HG02870 (cell line): Measurements from ENCODE around the gene TMEM94.
"Not testable (repeated sequence)": the region's sequence is repeated elsewhere in the genome, so short reads cannot be mapped to it uniquely, and the experiment has no call there.

ENCODE experiments used
- ATAC-seq: cut with Tn5 transposase; IDR thresholded peaks from one replicate; pipeline ENCODE4 v1.9.1; 2021; ENCODE audit warnings: mild to moderate bottlenecking, moderate library complexity; ENCODE audit not compliant: unreplicated experiment

Gene TMEM94

DNA sequence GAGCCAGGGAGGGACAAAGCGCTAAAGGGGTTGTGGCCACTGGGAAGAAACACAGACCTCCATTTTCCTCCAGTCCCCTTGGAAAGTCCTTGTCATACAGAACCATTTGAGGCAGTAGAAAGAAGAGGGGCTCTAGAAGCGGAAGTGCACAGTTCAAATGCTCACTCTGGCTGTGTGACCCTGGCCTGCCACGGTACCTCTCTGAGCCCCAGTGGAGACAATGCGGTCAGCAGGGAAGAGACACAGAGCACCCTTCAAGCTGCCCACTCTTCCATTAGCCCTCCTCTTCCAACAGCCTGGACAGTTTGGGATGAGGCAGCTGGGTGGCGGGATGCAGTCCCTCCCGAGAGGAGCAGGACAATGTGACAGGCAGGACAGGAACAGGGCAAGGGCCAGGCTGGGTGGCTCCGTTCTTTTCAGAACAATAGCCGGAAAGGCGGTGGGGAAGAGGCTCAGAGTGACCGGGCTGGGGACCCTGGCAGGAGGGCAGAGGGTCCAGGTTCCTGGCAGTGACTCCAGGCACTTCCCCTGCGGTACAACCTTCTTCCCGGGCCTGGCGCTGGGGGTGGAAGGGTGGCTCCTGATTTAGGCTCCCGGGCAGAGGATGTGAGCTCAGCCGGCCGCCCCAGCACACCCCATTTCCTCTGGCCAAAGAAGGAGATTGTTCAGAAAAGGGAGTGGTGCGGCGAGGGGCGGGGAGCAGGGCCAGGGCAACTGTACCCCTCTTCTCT lies 53.3 kb downstream of the TMEM94 start:
- ATAC-seq: no peak

- no peak for ATAC-seq
Observed at GRCh38 chr17:75511270-75511609, 54.8 kb downstream of the TMEM94 start.

- ATAC-seq: no peak
Observed at GRCh38 chr17:75511610-75512575, 55.5 kb downstream of the TMEM94 start.

- ATAC-seq: no peak
Observed at GRCh38 chr17:75512926-75513640, 56.6 kb downstream of the TMEM94 start.

GRCh38 chr17:75513641-75514000 lies 57.2 kb downstream of the TMEM94 start:
- no peak for ATAC-seq

DNA sequence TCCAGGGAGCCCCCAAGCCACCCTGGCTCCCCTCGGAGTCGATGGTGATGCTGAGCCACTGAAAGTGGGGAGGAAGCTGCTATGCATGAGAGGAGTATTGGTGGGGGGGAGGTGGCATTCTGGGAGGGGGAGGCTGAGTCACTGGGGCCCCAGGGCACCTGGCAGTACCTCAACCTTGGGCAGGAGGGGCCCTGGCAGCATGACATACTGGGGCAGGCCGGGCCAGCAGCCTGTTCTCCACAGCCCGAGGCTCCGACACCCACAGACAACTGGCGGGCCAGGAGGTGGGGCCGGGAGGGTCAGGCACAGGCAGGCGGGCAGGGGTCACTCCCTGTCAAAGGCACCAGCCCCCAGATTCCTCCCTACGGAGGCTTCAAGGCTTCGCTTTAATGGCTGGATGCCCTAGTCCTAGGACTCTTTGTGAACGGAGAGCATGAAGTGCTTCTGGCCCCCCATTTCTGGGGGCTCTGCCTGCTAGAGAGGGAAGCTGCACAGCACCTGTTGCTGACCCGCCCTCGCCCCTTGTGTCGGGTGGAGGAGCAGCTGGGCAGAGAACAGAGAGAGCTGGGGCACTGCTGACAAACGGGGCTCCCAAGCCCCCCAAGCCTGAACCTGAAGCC lies 58.0 kb downstream of the TMEM94 start:
- ATAC-seq: no peak

- ATAC-seq: no peak
Observed at GRCh38 chr17:75514919-75515495, 58.6 kb downstream of the TMEM94 start.

- peak; percentile 37 for ATAC-seq
Observed at GRCh38 chr17:75515496-75516254, 59.2 kb downstream of the TMEM94 start, which contains the start of gene CASKIN2. TSS of gene CASKIN2 (minus strand) at chr17:75515537. CDS start at chr17:75513804, 1,733 bp downstream.

GRCh38 chr17:75516255-75516618 lies 59.8 kb downstream of the TMEM94 start, which contains the start of gene TSEN54:
TSS of gene TSEN54 (plus strand) at chr17:75516528. CDS start at chr17:75516561, 33 bp downstream.
- peak; percentile 77 for ATAC-seq

GRCh38 chr17:75516619-75517296 lies 60.3 kb downstream of the TMEM94 start:
- ATAC-seq: peak; percentile 18

GRCh38 chr17:75517297-75517865 lies 60.9 kb downstream of the TMEM94 start:
- ATAC-seq: no peak

DNA sequence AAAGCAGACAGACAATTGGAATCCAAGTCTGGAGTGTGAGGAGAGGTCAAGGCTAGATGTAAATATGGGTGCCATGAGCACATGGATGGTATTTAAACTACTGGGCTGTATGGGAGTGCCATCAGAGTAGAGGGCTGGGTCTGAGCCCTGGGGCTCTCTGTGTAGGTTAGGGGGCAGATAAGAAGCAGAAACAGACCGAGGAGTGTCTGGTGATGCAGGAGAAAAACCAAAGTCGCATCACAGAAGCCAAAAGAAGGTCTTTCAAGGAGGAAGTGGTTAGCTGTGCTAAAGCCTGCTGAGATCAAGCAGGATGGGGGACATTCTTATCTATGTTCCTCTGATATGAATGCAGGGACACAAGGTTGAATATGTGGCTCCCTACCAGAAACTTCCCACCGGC lies 61.8 kb downstream of the TMEM94 start:
- ATAC-seq: no peak

GRCh38 chr17:75518983-75519537 lies 62.6 kb downstream of the TMEM94 start:
- ATAC-seq: no peak

DNA sequence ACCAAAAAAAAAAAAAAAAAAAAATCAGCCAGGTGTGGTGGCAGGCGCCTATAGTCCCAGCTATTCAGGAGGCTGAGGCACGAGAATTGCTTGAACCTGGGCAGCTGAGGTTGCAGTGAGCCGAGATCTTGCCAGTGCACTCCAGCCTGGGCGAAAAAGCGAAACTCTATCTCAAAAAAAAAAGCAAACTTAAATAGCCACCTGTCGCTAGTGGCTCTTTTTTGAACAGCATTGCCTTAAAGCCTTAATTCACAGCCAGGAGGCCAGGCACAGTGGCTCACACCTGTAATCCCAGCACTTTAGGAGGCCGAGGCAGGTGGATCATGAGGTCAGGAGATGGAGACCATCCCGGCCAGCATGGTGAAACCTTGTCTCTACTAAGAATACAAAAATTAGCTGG lies 64.0 kb downstream of the TMEM94 start:
- ATAC-seq: not testable (repeated sequence)

GRCh38 chr17:75521290-75521689 lies 64.9 kb downstream of the TMEM94 start:
- no peak for ATAC-seq

DNA sequence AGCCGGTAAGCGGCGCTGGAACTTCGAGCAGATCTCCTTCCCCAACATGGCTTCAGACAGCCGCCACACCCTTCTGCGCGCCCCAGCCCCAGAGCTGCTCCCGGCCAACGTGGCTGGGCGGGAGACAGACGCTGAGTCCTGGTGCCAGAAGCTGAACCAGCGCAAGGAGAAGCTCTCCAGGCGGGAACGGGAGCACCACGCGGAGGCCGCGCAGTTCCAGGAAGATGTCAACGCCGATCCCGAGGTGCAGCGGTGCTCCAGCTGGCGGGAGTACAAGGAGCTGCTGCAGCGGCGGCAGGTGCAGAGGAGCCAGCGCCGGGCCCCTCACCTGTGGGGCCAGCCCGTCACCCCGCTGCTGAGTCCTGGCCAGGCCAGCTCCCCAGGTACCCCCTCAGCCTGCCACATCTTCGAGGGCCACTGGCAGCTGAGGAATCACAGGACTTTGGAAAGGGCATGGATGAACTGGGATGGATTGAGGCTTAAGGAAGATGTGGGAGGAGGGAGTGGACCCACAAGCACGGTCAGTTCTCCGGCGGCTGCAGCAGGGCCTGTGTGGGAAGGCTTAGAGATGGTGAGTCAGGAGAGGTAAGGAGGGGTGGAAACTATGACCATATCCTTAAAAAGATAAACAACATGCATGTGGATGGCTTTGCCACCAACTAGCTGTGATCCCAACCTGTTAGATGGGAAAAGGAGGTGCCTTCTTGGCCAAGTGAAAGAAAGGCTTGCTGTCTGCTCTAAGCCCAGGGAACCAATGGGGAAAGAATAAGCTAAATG lies 65.7 kb downstream of the TMEM94 start:
- ATAC-seq: no peak

DNA sequence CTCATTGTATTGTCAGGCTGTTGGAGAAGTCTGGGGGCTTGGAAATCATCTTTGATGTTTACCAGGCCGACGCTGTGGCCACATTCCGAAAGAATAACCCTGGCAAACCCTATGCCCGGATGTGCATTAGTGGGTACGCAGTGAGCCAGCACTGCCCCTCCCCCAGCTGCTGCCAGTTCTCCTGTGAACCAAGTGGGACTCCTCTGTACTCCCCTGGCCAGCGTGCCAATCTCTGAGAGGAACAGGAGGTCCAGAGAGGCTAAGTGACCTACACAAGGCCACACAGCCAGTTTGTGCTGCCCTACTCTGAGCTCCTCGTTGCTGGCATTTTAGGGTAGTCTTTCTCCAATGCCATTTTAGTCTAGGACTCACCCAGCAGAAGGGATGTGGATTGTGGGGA lies 67.2 kb downstream of the TMEM94 start:
- ATAC-seq: no peak
